BJ (cell line): ENCODE measurements around the gene PAIP1. TPM values are rescaled to one million over a fixed set of nuclear protein-coding genes. Genes with fewer than 3 reads are reported as not detected.

ENCODE experiments used
- CTCF ChIA-PET: fragments of 350-600 bp; formaldehyde crosslinking; extraction: SDS; loops from one replicate; lab custom pipeline; 2021; ENCODE audit warnings: antibody characterized with exemption, inconsistent platforms; lab: Yijun Ruan, JAX
- POLR2A ChIA-PET: fragments of 300-600 bp; sonication (Branson Sonifier 250); formaldehyde crosslinking; extraction: SDS; loops from one replicate; lab custom pipeline; 2021; ENCODE audit warnings: antibody characterized with exemption; lab: Charles Lee
- DNase-seq: peaks from one replicate; pipeline ENCODE4 v3.0.0-alpha.2; 2011; ENCODE audit warnings: low read depth
- H3K27me3 ChIP-seq: 2 replicates; pipeline ENCODE4 v1.6.0; 2011; ENCODE audit warnings: low read length; ENCODE audit not compliant: control insufficient read depth, insufficient read depth
- H3K36me3 ChIP-seq: 2 replicates; pipeline ENCODE4 v1.5.1; 2011; ENCODE audit warnings: low read length; ENCODE audit not compliant: control insufficient read depth, insufficient read depth
- H3K4me3 ChIP-seq: 2 replicates; pipeline ENCODE4 v1.5.1; 2011; ENCODE audit warnings: low read depth, mild to moderate bottlenecking, control low read depth, low read length
- CTCF ChIP-seq: IDR thresholded peaks from 2 replicates; pipeline ENCODE4 v1.5.1; 2011; ENCODE audit warnings: low read depth, mild to moderate bottlenecking, control low read depth, inconsistent platforms, low read length, moderate library complexity; ENCODE audit not compliant: insufficient read depth
- polyA plus RNA-seq: library from polyadenylated mRNA; depleted of rRNA; stranded (reverse); fragments of >200 nt; gene quantifications from 2 replicates; pipeline ENCODE4 v1.2.3, GENCODE V29; 2011

Gene PAIP1
- polyA plus RNA-seq, 1 experiment: 71.8 TPM

DNA sequence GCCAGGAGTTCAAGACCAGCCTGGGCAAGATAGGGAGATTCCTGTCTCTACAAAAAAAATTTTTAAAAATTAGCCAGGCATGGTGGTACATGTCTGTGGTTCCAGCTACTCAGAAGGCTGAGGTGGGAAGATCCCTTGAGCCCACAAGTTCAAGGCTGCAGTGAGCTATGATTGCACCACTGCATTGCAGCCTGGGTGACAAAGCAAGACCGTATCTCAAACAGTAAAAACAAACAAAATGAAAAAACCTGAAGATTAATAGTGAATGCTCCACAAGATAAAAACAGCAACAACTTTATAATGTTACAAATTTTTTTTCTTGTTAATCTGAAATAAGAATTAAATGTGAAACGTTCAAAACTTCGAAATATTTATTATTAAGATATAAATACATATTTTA is 70.5 kb downstream of the PAIP1 start:
- CTCF ChIA-PET: interaction anchor here (0.7 to 3.2 kb wide), 3 partner anchors 11 to 97 kb away, joined by 3 to 21 read pairs (median 3); no protein-coding TSS in a partner anchor
- no peak for TF ChIP-seq CTCF
- Histone ChIP-seq H3K36me3 (no peaks in the 10 kb centered on the region), H3K4me3 (no peak overlapping the region), H3K27me3 (no peaks in the 10 kb centered on the region)
- POLR2A ChIA-PET: no interaction called here
- no peak for DNase-seq

- ChIA-PET POLR2A (interaction anchor here (0.7 kb wide), 1 partner anchor 451 kb away, joined by 3 read pairs; no protein-coding TSS in a partner anchor), CTCF (interaction anchor here (1.0 to 3.2 kb wide), 8 partner anchors 10 to 253 kb away, joined by 3 to 21 read pairs (median 8); no protein-coding TSS in a partner anchor)
- Histone ChIP-seq H3K4me3 (no peak overlapping the region), H3K27me3 (no peaks in the 10 kb centered on the region), H3K36me3 (no peaks in the 10 kb centered on the region)
- no peak for TF ChIP-seq CTCF
- no peak for DNase-seq
Observed at GRCh38 chr5:43485406-43485805, 71.5 kb downstream of the PAIP1 start.

DNA sequence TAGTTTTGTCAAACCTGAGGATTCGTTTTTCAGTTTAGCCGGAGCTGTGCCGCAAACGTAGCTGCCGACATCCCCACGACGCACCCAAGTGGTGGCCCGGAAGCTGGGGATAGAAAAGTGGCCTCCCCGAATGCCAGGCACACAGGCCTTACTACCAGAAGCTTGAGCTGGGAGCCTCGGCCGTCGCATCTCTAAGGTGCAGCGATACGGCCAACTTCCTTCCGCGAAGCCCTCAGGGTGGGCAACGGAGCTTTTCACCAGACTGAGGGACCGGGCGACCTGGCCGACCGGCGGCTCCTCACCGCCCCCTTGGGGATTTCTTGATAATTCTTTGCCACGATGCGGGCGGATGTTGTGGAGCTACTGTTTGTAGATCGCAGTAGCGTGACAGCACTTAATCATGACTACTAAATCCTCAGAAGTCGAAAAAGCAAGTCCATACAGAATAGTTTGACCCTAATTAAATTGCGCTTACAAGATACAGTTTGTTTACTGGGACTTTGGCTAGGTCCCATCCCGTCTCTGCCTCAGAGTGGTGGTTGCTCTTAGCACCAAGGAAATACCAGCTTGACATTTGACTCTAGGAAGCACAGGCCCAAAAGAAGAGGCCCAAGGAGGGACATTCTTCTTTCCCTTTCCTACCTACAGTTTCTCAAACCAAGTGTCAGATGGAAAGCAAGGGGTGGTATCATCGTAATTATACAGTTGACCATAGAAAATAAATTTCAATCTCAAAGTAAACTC is 72.6 kb downstream of the PAIP1 start:
- peak; percentile 43 for DNase-seq
- no peaks in the 10 kb centered on the region for H3K27me3 ChIP-seq
- CTCF ChIA-PET: interaction anchor here (0.7 to 3.2 kb wide), 28 partner anchors 8 to 1108 kb away, joined by 3 to 21 read pairs (median 3); partner anchors contain the start of genes CCL28 and ZNF131
- H3K36me3 ChIP-seq: no peaks in the 10 kb centered on the region
- POLR2A ChIA-PET: interaction anchor here (0.6 to 1.5 kb wide), 2 partner anchors 31 to 492 kb away, joined by 7 to 20 read pairs; partner anchors contain the start of gene C5orf34
- TF ChIP-seq CTCF: peak; percentile 81
- peak overlapping the region; percentile 94 for H3K4me3 ChIP-seq

DNA sequence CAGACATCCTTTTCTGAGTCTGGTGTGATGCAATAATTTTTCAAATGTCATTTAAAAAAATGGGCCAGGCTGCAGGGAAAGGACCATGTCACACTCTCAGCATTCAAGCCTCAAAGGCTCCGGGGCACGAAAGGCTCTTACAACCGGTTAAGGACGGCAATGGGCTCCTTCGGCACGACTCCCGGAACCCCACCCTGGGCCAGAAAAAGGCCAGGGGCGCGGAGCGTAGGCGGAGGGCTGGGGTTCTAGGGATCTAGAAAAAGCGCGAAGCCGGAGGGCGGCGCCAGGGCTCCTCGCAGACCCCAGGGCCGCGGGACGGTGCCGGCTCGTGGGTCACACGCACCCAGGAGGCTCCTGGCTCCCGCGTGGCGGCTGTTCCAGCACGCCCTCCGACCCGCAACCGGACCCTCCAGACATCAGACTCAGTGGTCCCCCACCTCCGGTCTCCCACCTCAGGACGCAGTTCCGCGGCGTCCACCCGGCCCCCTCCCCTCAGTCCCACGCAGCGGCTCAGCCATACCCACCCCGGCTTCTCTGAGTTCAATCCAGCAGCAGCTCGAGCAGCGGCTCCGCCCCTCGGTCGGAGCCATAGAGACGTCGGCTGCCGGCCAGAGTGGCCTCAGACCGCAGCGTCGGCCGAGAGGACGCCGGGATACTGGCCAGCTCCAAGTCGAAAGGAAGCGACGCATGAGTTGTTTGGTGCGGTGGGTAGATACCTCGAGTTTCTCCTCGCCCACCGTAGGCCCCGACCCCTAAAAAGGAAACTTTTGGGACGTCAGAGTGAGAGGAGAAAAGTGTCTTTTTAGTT is 73.4 kb downstream of the PAIP1 start, which contains the start of gene TMEM267:
TMEM267 (minus strand) TSS at position 568 of the 808 bp plus-strand sequence. CDS start 29,896 bp downstream, outside the sequence.
- Histone ChIP-seq H3K27me3 (no peaks in the 10 kb centered on the region), H3K36me3 (no peaks in the 10 kb centered on the region), H3K4me3 (peak within 1 kb of the TSS; percentile 94)
- DNase-seq: peak; percentile 66
- POLR2A ChIA-PET: interaction anchor here (0.6 to 1.5 kb wide), 4 partner anchors 20 to 491 kb away, joined by 3 to 20 read pairs (median 5); partner anchors contain the start of gene C5orf34
- TF ChIP-seq CTCF: no peak
- CTCF ChIA-PET: interaction anchor here (0.7 to 3.2 kb wide), 24 partner anchors 9 to 1107 kb away, joined by 3 to 21 read pairs (median 3); partner anchors contain the start of genes CCL28 and ZNF131
